OCI-LY3 (cell line): ENCODE results near the gene CELF5.
"Not testable (repeated sequence)": the region's sequence is repeated elsewhere in the genome, so short reads cannot be mapped to it uniquely, and the experiment has no call there.

Source experiments
- CTCF ChIP-seq: fragments of 200-600, 300-600 bp; sonication (generic); IDR thresholded peaks from 2 replicates; pipeline ENCODE4 v1.5.1; 2014; ENCODE audit warnings: antibody characterized with exemption, low read length, low read depth
- EZH2phosphoT487 ChIP-seq: fragments of 200-600 bp; shearing (Covaris generic); IDR thresholded peaks from 2 replicates; pipeline ENCODE4 v1.6.1; 2018; ENCODE audit warnings: antibody characterized with exemption, mixed run types, low read depth

GRCh38 chr19:3221576-3221975 is 2.9 kb upstream of the CELF5 start:
- not testable (repeated sequence) for TF ChIP-seq CTCF, EZH2phosphoT487
